HG03280 (cell line): ENCODE data around the gene HEATR5B.
"Not testable (repeated sequence)": the region's sequence is repeated elsewhere in the genome, so short reads cannot be mapped to it uniquely, and the experiment has no call there.

Source experiments
- ATAC-seq: cut with Tn5 transposase; IDR thresholded peaks from one replicate; pipeline ENCODE4 v1.9.1; 2021; ENCODE audit warnings: mild to moderate bottlenecking, moderate library complexity; ENCODE audit not compliant: unreplicated experiment

The HEATR5B gene

DNA sequence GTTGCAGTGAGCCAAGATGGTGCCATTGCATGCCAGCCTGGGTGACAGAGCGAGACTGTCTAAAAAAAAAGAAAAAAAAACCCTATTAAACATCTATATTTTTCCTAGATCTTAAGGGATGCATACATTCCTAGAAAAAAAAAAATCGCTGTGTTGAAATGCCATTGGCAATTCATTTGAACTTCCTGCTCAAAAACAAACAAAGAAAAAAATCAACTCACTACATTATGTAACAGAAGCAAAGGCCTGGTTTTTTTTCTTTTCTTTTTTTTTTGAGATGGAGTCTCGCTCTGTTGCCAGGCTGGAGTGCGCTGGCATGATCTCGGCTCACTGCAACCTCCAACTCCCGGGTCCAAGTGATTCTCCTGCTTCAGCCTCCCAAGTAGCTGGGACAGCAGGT, 96.2 kb downstream of the HEATR5B start:
- ATAC-seq = no peak

DNA sequence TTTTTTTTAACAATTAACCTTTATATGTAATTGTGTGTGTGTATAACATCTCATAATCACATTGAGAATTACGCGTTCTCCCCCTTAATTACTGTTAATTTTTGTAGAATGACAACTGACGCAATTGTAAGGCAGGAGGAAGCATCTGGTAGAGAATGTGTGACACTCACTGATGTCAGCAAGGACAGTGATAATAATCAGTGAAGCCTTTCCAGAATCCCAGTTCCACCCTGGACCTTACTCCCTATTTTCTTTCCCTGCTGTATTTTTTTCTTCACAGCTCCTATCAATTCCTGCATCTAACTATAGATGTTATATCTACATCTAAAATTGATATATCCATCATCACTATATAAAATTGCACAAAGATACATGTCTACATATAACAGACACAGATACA, 101.7 kb downstream of the HEATR5B start:
- no peak for ATAC-seq

DNA sequence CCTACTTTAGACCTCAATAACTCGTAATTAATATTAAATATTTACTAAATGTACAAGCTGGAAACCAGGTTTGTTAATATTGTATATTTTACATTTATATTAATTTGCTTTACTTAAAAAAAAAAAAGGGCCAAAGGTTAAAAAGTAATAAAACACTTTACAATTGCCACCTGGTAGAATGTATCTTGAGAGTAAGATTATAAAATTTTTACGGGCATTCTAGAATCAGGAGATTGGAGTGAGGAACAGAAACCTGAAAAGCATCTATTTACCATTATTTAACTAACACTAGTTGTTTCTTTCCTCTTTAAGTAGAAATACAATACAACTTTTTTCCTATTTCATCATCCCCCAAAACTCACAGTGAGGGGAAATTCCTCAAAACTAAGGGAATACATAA, 102.3 kb downstream of the HEATR5B start:
- no peak for ATAC-seq

DNA sequence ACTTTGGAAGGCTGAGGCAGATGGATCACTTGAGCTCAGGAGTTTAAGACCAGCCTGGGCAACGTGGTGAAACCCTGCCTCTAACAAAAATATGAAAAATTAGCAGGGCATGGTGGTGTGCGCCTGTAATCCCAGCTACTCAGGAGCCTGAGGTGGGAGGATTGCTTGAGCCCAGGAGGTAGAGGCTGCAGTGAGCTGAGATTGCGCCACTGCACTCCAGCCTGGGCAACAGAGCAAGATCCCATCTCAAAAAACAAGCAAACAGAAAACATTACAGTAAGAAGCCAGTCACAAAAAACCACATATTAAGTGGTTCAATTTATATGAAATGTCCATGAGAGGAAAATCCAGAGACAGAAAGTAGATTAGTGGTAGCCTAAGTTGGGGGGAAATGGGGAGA, 105.2 kb downstream of the HEATR5B start:
- not testable (repeated sequence) for ATAC-seq

DNA sequence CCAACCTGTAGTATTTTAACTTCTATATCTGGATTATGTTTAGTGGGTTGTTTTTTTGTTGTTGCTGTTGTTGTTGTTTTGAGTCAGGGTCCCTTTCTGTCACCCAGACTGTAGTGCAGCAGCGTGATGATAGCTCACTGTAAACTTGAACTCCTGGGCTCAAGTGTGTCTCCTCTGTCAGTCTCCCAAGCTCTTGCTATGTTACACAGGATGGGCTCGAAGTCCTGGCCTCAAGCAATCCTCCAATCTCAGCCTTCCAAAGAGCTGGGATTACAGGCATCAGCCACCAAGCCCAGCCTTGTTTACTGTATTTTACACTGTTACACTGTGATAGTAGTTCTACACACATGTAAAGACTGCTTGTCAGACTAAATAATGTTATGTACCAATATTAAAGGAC, 108.1 kb downstream of the HEATR5B start:
- no peak for ATAC-seq

DNA sequence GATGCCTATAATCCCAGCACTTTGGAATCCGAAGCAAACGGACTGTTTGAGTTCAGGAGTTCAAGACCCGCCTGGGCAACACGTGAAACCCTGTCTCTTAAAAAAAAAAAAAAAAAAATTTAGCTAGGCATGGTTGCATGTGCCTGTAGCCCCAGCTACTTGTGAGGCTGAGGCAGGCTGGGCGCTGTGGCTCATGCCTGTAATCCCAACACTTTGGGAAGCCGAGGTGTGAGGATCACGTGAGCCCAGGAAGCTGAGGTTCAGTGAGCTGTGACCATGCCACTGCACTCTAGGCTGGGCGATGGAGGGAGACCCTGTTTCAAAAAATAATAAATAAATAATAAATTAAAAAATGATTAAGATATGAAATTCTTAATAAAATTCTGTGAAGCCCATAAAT, 108.9 kb downstream of the HEATR5B start:
- ATAC-seq = no peak

DNA sequence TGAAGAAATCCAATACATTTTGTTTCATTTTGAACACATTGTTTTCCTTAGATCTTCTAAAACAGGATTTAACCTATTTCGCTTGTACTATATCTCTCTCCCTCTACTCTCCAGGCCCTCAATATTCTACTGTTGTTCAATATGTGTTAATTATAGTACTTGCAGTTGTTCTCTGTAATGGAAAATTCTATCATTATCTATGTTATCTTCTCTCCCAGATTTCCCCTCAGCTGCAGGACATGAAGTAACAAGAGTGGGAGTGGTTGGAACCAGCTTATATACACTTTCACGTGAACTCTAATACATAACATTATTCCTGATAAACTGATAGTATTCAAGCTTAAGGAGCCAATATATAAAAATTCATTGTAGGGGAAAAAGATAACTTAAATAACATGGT, 110.9 kb downstream of the HEATR5B start:
- no peak for ATAC-seq

DNA sequence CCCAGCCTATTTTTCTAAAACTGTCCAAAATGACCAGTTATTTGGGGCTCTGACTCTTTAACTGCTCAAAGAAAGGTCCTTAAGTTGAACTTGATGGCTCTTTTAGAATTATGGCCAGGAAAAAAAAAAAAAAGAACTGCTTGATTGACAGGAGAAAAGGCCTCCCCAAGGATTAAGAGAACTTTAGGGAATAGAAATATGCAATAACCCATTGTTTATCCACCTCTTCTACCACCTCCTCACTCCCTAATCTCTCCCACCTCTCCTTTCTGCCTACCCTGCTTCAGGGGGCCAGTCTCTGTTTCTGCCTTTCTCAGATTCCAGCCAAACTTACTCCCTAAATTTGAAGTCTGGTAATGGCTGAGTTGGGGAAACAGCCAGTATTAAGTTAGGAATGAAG, 112.2 kb downstream of the HEATR5B start:
- no peak for ATAC-seq

DNA sequence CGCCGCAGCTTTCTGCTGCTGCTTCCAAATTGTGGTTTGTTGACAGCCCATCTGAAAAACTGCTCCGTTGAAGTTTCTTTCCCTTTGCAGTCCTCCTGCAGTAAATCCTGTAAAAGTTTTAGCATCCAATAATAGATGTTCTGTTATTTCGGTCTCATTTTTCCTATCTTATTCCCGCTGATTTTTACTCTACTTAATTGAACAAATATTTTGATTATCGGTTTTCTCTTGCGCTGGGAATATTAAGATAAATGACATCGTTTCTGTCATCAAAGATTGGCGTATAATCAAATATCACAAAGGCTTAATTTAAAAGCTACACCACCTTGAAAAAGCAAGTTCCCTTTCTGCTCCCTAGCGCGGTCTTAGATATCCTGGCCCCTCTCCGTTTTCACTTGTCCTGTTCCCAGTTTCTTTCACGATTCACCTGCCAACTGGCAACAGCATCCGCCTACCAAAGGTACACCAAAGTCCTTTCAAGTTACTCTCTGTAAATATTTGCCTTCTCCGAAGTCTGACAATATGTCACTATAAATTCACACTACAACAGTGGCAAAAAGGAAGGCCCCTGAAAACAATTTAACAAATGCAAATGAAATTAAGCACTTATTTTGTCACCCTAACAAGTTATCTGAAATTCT, 116.8 kb downstream of the HEATR5B start:
- no peak for ATAC-seq

DNA sequence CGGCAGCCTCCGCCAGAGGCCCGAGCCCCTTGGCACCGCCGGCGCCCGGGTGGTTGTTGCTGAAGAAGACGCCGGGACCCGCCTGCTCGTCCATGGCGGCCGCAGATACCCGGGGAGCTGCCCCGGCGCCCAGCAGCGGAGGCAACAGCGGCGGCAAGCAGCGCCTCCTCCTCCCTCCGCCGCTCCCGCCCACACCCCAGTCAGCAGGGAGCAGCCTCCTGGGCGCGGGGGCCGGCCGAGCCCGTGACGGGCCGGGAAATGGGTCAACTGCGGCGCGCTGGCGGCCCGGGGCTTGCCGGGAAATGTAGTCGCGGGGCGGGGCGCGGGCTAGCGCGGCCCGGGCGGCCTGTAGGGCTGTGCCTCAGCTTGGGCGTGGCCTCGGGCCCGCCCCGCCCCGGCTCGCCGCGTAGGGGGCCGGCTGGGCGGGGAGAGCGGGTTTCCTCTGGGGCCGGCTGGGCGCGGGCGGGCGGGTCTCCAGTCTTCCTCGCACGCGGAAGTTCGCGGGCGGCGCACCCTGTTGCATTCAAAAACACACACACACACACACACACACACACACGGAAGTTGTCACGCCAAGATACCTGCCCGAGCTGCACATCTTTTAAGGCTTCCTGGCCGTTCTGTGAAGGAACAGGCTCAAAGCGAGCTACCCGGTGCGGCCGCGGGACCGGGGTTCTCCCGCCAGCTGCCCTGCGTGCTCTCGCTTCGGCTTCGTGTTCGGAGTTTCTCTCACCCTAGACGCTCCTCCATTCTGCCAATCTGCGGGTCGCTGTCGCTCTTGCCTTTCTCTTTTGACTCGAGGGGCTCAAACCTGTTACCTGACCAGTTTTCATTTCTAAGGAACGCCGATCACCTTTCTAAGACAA, 117.6 kb downstream of the HEATR5B start, which contains the start of gene STRN:
Gene STRN (minus strand): TSS at position 167 of the 866 bp plus-strand sequence. CDS start 73 bp downstream, at position 94.
- peak; percentile 97 for ATAC-seq

DNA sequence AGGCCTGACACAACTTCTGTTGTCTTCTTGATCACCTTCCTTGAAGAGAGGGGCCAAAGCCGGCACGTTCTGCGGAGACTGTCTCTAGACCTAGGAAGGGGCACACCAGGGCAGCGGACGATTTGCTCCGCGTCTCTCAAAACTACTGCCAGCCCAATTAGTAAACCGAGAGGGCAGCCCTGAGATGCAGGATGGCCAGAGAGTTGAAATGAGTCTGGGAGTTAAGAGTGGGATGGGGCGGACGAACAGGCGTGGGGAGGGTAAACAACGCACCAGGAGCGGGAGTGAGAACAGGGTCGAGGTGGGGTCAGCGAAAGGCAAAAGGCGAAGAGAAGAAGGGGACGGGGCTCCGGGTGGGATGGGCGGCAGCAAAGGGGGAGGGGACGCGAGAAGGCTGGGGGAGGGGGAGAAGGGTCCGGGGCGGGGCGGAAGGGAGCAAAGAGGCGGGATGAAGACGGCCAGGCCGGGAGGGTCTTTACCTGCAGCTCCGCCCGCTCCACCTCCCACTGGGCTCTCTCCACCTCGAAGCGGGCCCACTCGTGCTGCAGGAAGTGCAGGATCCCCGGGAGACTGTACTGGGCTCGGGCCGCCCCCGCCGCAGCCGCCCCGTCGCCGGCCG, 118.3 kb downstream of the HEATR5B start:
- ATAC-seq = peak; percentile 29

DNA sequence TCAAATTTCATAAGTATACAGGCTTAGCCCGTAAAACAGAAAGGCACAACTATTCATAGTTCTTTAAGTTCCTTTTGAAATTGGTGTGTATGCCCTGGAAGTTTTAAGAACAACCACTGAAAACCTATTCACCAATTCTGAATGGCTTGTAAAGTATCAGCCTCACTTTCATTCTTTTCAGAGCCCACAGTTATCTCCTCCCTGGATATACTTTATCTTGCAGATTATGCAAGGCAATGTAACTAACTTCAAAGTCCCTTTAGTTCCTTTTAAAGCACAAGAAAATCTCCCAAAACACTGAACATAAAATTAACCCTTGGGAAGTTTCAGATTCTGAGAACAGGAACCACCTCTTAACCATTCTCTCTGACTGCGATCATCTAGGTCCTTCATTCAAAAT, 119.0 kb downstream of the HEATR5B start:
- ATAC-seq = no peak

DNA sequence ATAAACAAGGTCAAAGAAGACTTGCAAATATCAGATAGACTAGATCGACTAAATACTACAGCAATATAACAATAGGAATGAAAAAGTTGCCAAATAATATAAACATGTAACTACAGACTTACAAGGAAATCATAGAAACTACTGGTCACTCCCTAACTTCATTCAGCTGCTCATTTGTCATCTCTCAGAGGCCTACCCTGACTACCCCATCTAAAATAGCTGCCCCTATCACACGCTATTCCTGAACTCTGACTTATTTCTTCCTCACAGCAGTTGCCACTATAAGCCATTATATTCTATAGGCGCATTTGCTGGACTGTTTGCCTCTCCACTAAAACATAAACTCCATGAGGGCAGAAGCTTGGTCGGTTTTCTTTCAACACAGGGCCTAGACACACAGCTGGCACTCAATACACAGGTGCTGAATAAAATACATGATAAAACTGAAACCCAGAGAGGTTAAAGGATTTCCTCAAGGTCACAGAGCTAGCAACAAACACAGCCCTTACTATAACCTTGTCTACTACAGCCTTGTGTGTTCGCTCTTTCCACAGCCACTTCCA, 119.6 kb downstream of the HEATR5B start:
- ATAC-seq = no peak

DNA sequence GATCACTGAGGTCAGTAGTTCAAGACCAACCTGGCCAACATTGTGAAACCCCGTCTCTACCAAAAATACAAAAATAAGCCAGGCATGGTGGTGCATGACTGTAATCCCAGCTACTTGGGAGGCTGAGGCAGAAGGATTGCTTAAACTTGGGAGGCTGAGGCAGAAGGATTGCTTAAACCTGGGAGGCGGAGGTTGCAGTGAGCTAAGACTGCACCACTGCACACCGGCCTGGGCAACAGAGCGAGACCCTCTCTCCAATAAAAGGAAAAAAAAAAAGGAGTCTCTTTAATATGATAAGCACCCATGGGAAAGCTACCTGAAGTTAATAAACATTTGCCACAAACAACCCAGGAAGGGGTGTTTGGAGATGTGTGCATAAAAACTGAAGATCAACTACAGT, 120.4 kb downstream of the HEATR5B start:
- ATAC-seq = no peak

DNA sequence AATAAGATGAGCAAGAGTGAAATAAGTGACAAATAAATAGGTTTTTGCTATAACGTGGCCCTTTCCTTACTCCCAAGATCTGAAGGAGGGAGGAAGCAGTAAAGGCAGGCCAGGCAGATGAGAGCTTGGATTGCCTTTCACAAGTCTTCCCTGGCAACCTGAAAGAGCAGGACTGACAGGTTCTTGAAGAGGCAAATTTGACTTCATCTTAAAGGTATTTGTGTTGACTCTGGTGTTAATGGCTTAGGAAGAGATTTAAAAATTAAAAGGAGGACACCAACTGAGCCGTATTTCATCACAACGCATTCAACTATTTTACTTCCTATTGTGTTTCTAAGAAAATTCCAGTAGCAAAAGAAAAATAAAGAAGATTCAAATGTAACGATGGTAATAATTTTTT, 121.1 kb downstream of the HEATR5B start:
- ATAC-seq = no peak

DNA sequence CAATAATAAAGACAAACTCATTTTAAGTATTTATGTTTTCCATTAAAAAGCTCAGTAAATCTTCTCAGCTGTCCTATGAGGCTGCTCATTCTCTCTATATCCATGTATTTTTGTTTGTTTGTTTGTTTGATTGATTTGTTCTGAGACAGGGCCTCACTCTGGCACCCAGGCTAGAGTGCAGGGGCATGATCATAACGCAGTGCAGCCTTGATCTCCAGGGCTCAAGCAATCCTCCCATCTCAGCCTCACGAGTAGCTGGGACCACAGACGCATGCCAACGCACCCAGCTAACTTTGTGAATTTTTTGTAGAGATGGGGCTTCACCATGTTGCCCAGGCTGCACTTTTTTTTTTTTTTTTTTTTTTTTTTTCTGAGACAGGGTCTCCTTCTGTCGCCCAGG, 123.4 kb downstream of the HEATR5B start:
- ATAC-seq = no peak

DNA sequence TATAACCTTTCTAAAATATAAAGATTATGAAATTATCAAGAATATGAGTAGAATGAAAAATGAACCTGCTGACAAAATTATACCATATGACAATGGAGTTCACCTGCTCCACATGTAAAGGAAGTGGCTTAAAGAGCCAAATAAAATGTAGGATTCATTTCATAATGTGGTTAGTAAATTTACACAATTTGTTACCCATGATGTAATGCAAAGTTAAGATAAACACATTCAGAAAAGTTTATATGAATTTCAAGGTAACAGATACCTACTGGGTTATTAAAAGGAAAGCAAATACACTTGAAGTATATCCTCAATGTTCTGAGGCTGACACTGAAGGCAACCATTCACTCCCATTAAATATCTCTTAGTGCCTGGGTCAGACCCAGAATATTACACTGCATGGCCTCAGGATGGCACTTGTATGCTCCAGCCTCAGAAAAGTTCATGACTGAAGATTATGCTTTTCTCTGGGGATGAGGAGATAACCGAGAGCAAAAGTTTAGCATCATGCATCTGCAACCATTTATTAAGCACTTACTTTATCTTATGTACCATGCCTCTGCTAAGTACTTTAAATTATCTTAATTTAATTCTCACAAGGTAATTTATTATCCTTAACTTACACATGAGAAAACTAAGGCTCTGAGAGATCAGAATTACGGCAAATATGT, 124.0 kb downstream of the HEATR5B start:
- ATAC-seq = no peak

DNA sequence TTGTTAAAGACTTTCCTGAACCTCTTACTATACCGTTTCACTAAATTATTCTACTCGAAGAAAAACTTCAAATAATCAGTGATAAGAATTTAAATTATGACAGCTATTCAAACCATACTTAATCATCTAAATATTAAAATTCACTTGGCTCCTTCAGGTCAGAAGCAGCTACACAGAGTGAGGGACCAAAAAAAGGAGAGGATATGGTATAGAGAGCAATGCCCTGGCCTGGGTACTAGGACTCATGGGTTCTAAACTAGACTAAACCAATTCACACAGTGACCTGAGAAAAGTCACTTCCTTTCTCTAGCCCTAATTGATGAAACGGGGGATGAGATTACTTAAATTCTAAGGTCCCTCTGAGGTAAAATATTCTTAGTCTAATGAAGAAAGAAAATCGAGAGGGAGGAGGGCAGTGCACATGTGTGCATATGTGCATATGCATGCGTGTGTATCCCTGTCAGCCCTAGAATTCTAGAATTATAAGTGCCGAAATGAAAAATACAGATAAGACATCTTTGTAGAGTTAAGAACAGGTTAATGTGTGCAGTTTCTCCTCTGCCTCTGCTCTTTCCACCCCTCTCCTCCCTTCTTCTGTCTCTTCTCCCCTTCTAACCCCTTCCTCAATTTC, 129.1 kb downstream of the HEATR5B start:
- no peak for ATAC-seq

DNA sequence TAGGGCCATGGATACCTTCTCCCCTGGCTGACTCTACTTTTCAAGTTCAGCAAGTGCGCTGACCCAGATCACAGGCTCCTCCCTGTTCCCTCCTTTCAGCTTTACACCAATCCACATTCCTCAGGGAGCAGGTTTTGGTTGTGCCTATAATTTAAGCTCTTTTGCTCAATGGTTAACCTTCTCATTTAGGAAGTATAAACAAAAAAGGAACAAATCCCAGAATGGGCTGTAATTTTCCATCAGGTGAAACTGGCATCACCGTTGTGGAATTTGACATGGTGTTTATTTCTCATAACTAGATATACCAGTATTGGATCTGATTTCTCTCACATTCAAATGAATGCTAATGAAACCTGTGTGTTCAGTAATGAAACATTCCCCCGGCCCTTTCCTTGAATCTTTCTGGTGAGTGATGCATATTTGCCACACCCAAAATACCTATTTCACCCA, 131.4 kb downstream of the HEATR5B start:
- ATAC-seq = no peak

DNA sequence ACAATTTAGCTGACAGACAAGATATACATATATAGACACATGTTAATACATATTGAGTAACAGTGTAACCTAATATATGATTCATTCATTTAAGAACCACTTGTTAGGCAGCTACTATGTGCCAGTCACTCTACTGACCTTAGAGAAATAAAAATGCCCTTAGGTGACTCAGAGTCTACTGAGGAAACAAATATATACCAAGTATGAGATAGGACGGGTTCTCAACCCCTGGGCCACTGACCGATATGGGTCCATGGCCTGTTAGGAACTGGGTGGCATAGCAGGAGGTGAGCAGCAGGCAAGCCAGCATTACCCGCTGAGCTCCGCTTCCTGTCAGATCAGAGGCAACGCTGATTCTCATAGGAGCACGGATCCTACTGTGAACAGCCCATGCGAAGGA, 132.6 kb downstream of the HEATR5B start:
- ATAC-seq = no peak
